GM12864 (cell line): ENCODE measurements around the gene SMIM20.

Experiments
- DNase-seq: peaks from one replicate; pipeline ENCODE4 v3.0.0-alpha.2; 2011; ENCODE audit warnings: low read depth
- H3K4me3 ChIP-seq: 2 replicates; pipeline ENCODE4 v1.5.1; 2011; ENCODE audit warnings: mild to moderate bottlenecking, low read depth, low read length, control low read depth
- TF ChIP-seq, protein P1 (sequence below): IDR thresholded peaks from 2 replicates; pipeline ENCODE4 v1.5.1; 2011; ENCODE audit warnings: low read depth, mild to moderate bottlenecking, moderate library complexity, low read length, control low read depth, inconsistent platforms; ENCODE audit errors: missing control alignments

SMIM20 gene

GRCh38 chr4:25927361-25928195 lies 13.6 kb downstream of the SMIM20 start:
- no peak overlapping the region for H3K4me3 ChIP-seq
- DNase-seq = no peak
- TF ChIP-seq, protein P1, sequence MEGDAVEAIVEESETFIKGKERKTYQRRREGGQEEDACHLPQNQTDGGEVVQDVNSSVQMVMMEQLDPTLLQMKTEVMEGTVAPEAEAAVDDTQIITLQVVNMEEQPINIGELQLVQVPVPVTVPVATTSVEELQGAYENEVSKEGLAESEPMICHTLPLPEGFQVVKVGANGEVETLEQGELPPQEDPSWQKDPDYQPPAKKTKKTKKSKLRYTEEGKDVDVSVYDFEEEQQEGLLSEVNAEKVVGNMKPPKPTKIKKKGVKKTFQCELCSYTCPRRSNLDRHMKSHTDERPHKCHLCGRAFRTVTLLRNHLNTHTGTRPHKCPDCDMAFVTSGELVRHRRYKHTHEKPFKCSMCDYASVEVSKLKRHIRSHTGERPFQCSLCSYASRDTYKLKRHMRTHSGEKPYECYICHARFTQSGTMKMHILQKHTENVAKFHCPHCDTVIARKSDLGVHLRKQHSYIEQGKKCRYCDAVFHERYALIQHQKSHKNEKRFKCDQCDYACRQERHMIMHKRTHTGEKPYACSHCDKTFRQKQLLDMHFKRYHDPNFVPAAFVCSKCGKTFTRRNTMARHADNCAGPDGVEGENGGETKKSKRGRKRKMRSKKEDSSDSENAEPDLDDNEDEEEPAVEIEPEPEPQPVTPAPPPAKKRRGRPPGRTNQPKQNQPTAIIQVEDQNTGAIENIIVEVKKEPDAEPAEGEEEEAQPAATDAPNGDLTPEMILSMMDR = no peak

- H3K4me3 ChIP-seq = no peak overlapping the region
- TF ChIP-seq, protein P1 = no peak
- no peak for DNase-seq
Measured at GRCh38 chr4:25928379-25929297, 14.6 kb downstream of the SMIM20 start.

DNA sequence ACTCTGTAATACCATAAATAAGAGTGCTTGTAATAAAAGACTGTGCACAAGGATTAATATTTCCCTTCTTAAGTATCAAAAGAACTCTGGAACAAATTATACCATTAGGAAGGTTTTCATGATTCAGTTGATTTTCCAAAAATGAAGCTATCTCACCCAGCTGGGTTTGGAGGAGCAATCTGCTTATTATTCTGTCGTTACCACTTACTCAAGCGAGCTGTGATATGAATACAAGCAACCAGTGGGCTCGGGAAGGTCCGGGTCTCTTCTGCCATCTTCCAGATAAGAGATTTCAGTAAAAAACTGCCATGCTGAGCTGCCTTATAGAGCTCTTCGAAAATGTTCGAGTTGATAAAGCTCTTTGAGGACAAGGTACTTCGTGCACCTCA lies 15.3 kb downstream of the SMIM20 start:
- no peak for DNase-seq
- no peak overlapping the region for H3K4me3 ChIP-seq
- TF ChIP-seq, protein P1 = no peak

- no peak overlapping the region for H3K4me3 ChIP-seq
- TF ChIP-seq, protein P1 = no peak
- no peak for DNase-seq
Measured at GRCh38 chr4:25930731-25931354, 16.8 kb downstream of the SMIM20 start.

DNA sequence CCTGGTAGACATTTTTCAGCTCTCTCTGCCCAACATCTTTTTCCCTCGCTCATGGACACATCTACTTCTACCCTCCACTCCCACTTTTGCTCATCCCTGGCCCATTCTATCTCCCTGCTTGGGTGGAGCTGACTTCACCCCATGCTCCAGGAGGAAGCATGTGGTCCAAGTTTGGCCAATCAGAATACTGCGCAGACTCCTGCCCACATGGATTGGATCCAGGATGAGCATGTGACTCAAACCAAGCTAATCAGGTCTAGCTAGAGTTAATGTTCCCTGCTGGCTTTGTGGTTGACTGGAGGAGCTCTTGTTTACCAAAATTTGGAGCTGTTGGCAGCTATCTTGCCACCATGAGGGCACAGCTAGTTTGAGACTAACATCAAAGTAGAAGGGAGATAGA lies 22.7 kb downstream of the SMIM20 start:
- DNase-seq = no peak
- TF ChIP-seq, protein P1 = no peak
- H3K4me3 ChIP-seq = no peak overlapping the region

DNA sequence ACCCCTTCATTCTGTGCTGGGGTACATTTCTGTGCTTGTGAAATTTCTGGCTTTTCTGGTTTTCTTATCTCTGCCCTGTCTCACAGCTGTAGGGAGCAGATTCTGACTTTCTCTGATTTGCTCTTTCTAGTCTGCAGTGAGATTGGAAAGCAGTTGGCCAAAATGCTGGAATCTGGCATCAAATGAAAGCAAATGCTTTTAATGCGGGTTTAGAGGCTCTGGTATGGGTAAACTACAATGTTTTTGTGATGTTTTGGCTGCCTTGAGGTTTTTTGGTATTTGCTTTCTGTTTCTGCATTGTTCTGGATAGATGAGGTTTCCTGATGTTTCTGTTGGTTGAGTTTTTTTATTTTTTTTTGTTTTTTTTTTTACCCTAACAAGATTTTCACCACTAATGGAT lies 23.8 kb downstream of the SMIM20 start:
- no peak for DNase-seq
- TF ChIP-seq, protein P1 = no peak
- no peak overlapping the region for H3K4me3 ChIP-seq
